SU-DHL-6 (cell line): ENCODE measurements around the gene USP21.

Source experiments
- H2AFZ ChIP-seq: fragments of 200-600 bp; sonication (generic); 2 replicates; pipeline ENCODE4 v1.6.1; 2014; ENCODE audit warnings: low read depth, mild to moderate bottlenecking, moderate library complexity, mixed read lengths, antibody characterized with exemption, low read length; ENCODE audit not compliant: severe bottlenecking
- H3F3A ChIP-seq: fragments of 200-600 bp; shearing (Covaris generic); 2 replicates; pipeline ENCODE4 v1.6.0; 2016; ENCODE audit warnings: antibody characterized with exemption, mild to moderate bottlenecking; ENCODE audit not compliant: insufficient read depth
- H3K27ac ChIP-seq: fragments of 200-600 bp; sonication (generic); 2 replicates; pipeline ENCODE4 v1.5.1; 2016; ENCODE audit warnings: low read depth, mild to moderate bottlenecking, low read length, moderate library complexity, mixed read lengths
- H3K27me3 ChIP-seq: fragments of 200-600 bp; sonication (generic), shearing (Covaris generic); 2 replicates; pipeline ENCODE4 v1.6.0; 2014; ENCODE audit warnings: mild to moderate bottlenecking, low read length
- H3K36me3 ChIP-seq: fragments of 200-600 bp; sonication (generic); 2 replicates; pipeline ENCODE4 v1.6.1; 2014; ENCODE audit warnings: mild to moderate bottlenecking, low read length, mixed read lengths
- H3K4me2 ChIP-seq: fragments of 300-600, 200-600 bp; shearing (Covaris generic), sonication (generic); 2 replicates; pipeline ENCODE4 v1.6.0; 2014; ENCODE audit warnings: low read length, low read depth, mild to moderate bottlenecking; ENCODE audit not compliant: poor library complexity, severe bottlenecking
- H3K4me3 ChIP-seq: fragments of 200-600 bp; sonication (generic); 2 replicates; pipeline ENCODE4 v1.5.1; 2014; ENCODE audit warnings: antibody characterized with exemption, low read length, mild to moderate bottlenecking, mixed read lengths; ENCODE audit not compliant: insufficient read depth, poor library complexity, severe bottlenecking
- H3K79me2 ChIP-seq: fragments of 200-600 bp; sonication (generic); 2 replicates; pipeline ENCODE4 v1.6.1; 2014; ENCODE audit warnings: mild to moderate bottlenecking, low read length, moderate library complexity; ENCODE audit not compliant: insufficient read depth
- H3K9ac ChIP-seq: fragments of 200-600 bp; sonication (generic); 2 replicates; pipeline ENCODE4 v1.7.0; 2014; ENCODE audit warnings: mild to moderate bottlenecking, low read length
- H3K9me2 ChIP-seq: fragments of 200-600 bp; sonication (generic); replicated peaks from 2 replicates; pipeline ENCODE4 v1.6.1; 2014; ENCODE audit warnings: low read length; ENCODE audit not compliant: insufficient read depth
- H3K9me3 ChIP-seq: fragments of 200-600 bp; sonication (generic); 2 replicates; pipeline ENCODE4 v1.6.1; 2014; ENCODE audit warnings: low read length, mixed read lengths; ENCODE audit not compliant: insufficient read depth
- H4K20me1 ChIP-seq: fragments of 200-600 bp; sonication (generic); 2 replicates; pipeline ENCODE4 v1.6.1; 2014; ENCODE audit warnings: low read depth, mild to moderate bottlenecking, antibody characterized with exemption, low read length, moderate library complexity, mixed read lengths
- CTCF ChIP-seq: fragments of 200-600 bp; sonication (generic); IDR thresholded peaks from one replicate; pipeline ENCODE4 v1.5.1; 2017; ENCODE audit warnings: antibody characterized with exemption, mild to moderate bottlenecking, low read length, moderate library complexity; ENCODE audit not compliant: insufficient read depth, poor library complexity, severe bottlenecking
- EZH2phosphoT487 ChIP-seq: fragments of 200-600 bp; sonication (generic), shearing (Covaris generic); conservative IDR thresholded peaks from 2 replicates; pipeline ENCODE4 v1.6.1; 2018; ENCODE audit warnings: mild to moderate bottlenecking, antibody characterized with exemption, low read length, moderate library complexity, mixed read lengths

Gene USP21

DNA sequence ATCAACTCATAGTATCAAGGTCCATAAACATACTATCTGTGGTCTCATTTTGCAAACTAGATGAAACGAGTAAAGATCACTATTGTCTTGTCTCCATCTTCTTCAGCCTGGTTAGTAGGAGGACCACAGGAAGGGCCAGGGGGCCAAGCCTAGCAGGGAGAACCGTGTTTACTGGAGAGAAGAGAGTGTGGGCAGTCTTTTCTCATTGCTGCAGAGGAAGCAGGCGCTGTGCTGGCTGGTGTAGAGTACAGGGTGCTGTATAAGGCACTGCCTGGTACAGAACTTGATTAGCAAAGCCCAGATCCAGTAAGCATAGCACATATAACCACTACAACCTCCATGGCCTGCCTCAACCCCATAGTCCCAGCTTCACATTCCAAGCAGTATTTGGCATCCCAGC lies 28.0 kb downstream of the USP21 start:
- no peaks in the 10 kb centered on the region for H3K27me3 ChIP-seq
- no peak overlapping the region for H3K4me3 ChIP-seq
- H2AFZ ChIP-seq = no peak overlapping the region
- no peaks in the 10 kb centered on the region for H3K36me3 ChIP-seq
- no peak overlapping the region for H3K9ac ChIP-seq
- H3K79me2 ChIP-seq = no peaks in the 10 kb centered on the region
- H3K27ac ChIP-seq = no peak overlapping the region
- no peak overlapping the region for H3K4me2 ChIP-seq
- no peaks in the 10 kb centered on the region for H3K9me3 ChIP-seq
- TF ChIP-seq EZH2phosphoT487 (no peak), CTCF (no peak)
- no peaks in the 10 kb centered on the region for H4K20me1 ChIP-seq
- H3K9me2 ChIP-seq = no peaks in the 10 kb centered on the region
- H3F3A ChIP-seq = peaks cover 4% of the 10 kb centered on the region; the same call in 1 of the 2 replicates

GRCh38 chr1:161188381-161188780 lies 29.1 kb downstream of the USP21 start:
- no peaks in the 10 kb centered on the region for H3K9me3 ChIP-seq
- H3F3A ChIP-seq = peaks cover 4% of the 10 kb centered on the region; the same call in 1 of the 2 replicates
- H3K9ac ChIP-seq = no peak overlapping the region
- H3K79me2 ChIP-seq = no peaks in the 10 kb centered on the region
- no peak overlapping the region for H3K4me2 ChIP-seq
- no peak for TF ChIP-seq CTCF
- no peak for TF ChIP-seq EZH2phosphoT487
- H3K4me3 ChIP-seq = no peak overlapping the region
- H3K27me3 ChIP-seq = no peaks in the 10 kb centered on the region
- no peaks in the 10 kb centered on the region for H3K9me2 ChIP-seq
- H3K27ac ChIP-seq = no peak overlapping the region
- no peaks in the 10 kb centered on the region for H4K20me1 ChIP-seq
- H3K36me3 ChIP-seq = no peaks in the 10 kb centered on the region
- no peak overlapping the region for H2AFZ ChIP-seq

DNA sequence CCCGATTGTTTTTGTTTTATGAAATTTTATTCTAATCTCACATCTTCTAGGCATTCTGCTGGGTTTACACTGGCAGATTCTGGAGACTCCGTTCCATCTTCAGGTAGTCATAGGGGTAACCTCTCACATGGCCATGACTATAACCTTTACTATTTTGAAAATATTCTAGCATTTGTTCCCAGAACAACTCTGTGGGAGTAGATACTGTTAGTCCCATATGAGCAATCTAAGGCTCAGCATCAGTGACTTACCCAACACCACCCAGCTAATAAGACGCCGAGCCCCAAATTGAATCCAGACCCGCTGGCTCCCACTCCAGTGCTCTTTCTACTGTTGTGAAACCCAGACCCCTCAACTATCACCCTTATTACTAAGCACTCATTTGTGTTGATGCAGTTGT lies 29.7 kb downstream of the USP21 start:
- no peak overlapping the region for H3K4me2 ChIP-seq
- no peaks in the 10 kb centered on the region for H3K36me3 ChIP-seq
- no peaks in the 10 kb centered on the region for H3K79me2 ChIP-seq
- no peaks in the 10 kb centered on the region for H3K27me3 ChIP-seq
- H3F3A ChIP-seq = peaks cover 4% of the 10 kb centered on the region; the same call in 1 of the 2 replicates
- no peak overlapping the region for H3K4me3 ChIP-seq
- H3K9me2 ChIP-seq = no peaks in the 10 kb centered on the region
- H3K9me3 ChIP-seq = no peaks in the 10 kb centered on the region
- no peaks in the 10 kb centered on the region for H4K20me1 ChIP-seq
- H3K27ac ChIP-seq = no peak overlapping the region
- H2AFZ ChIP-seq = no peak overlapping the region
- TF ChIP-seq EZH2phosphoT487 = no peak
- TF ChIP-seq CTCF = no peak
- H3K9ac ChIP-seq = no peak overlapping the region
